PC-3 (cell line): Measurements from ENCODE around the gene DAAM1. TPM values are rescaled to one million over a fixed set of nuclear protein-coding genes. Genes with fewer than 3 reads are reported as not detected.

Experiments used
- ATAC-seq: fragments of 200-7000 bp; cut with Tn5 transposase; 2 replicates; pipeline ENCODE4 v1.9.1; 2020; ENCODE audit warnings: mild to moderate bottlenecking, moderate library complexity
- BruUV-seq: library from RNA; stranded (reverse); fragments of 400-500 nt; replicated peaks from 2 replicates; lab custom pipeline; 2021; lab: Mats Ljungman, UMichigan
- CTCF ChIA-PET: fragments of 300-600 bp; sonication (Branson Sonifier 250); formaldehyde crosslinking; loops from one replicate; lab custom pipeline; 2022; ENCODE audit warnings: antibody characterized with exemption; lab: Charles Lee
- POLR2A ChIA-PET: fragments of 300-600 bp; sonication (Branson Sonifier 250); formaldehyde crosslinking; loops from one replicate; lab custom pipeline; 2022; ENCODE audit warnings: antibody characterized with exemption; ENCODE audit not compliant: unreplicated experiment; lab: Charles Lee
- DNase-seq: peaks from one replicate; pipeline ENCODE4 v3.0.0-alpha.2; 2015
- H2AFZ ChIP-seq: fragments of 300-600 bp; sonication (generic); 2 replicates; pipeline ENCODE4 v1.6.0; 2016; ENCODE audit warnings: antibody characterized with exemption, low read length
- H3F3A ChIP-seq: fragments of 300-600 bp; sonication (generic); one replicate; pipeline ENCODE4 v1.6.0; 2017; ENCODE audit warnings: antibody characterized with exemption, low read length, control low read depth, mild to moderate bottlenecking; ENCODE audit not compliant: unreplicated experiment
- H3K27ac ChIP-seq: fragments of 300-600 bp; sonication (generic); 2 replicates; pipeline ENCODE4 v1.5.1; 2016; ENCODE audit warnings: mild to moderate bottlenecking, low read length
- H3K27me3 ChIP-seq: fragments of 300-600 bp; sonication (generic); 2 replicates; pipeline ENCODE4 v1.6.1; 2016; ENCODE audit warnings: low read length, mixed read lengths
- H3K36me3 ChIP-seq: fragments of 300-600 bp; sonication (generic); 2 replicates; pipeline ENCODE4 v1.6.1; 2016; ENCODE audit warnings: low read depth, mixed run types, low read length, mixed read lengths
- H3K4me1 ChIP-seq: fragments of 300-600 bp; sonication (generic); 2 replicates; pipeline ENCODE4 v1.5.1; 2016; ENCODE audit warnings: low read length; ENCODE audit not compliant: insufficient read depth
- H3K4me2 ChIP-seq: fragments of 300-600 bp; sonication (generic); 2 replicates; pipeline ENCODE4 v1.6.0; 2016; ENCODE audit warnings: low read length
- H3K4me3 ChIP-seq: fragments of 300-600 bp; sonication (generic); 2 replicates; pipeline ENCODE4 v1.5.1; 2016; ENCODE audit warnings: mild to moderate bottlenecking, low read length, mixed read lengths
- H3K79me2 ChIP-seq: fragments of 300-600 bp; sonication (generic); 2 replicates; pipeline ENCODE4 v1.6.1; 2017; ENCODE audit warnings: low read length, mixed read lengths
- H3K9ac ChIP-seq: fragments of 300-600 bp; sonication (generic); 2 replicates; pipeline ENCODE4 v1.6.0; 2016; ENCODE audit warnings: mild to moderate bottlenecking, low read length
- H3K9me2 ChIP-seq: fragments of 300-600 bp; sonication (generic); replicated peaks from 2 replicates; pipeline ENCODE4 v1.6.1; 2016; ENCODE audit warnings: mixed run types, low read length, mixed read lengths
- H3K9me3 ChIP-seq: fragments of 300-600 bp; sonication (generic); 2 replicates; pipeline ENCODE4 v1.6.1; 2016; ENCODE audit warnings: low read length, mixed read lengths
- H4K20me1 ChIP-seq: fragments of 300-600 bp; sonication (generic); 2 replicates; pipeline ENCODE4 v1.6.1; 2016; ENCODE audit warnings: low read length, mixed read lengths
- EZH2 ChIP-seq: fragments of 300-600 bp; sonication (generic); IDR thresholded peaks from one replicate; pipeline ENCODE4 v1.6.1; 2017; ENCODE audit warnings: antibody characterized with exemption, mild to moderate bottlenecking, low read length; ENCODE audit not compliant: unreplicated experiment
- EZH2phosphoT487 ChIP-seq: fragments of 300-600 bp; sonication (generic); IDR thresholded peaks from 2 replicates; pipeline ENCODE4 v1.6.1; 2018; ENCODE audit warnings: mild to moderate bottlenecking, antibody characterized with exemption, low read length, borderline replicate concordance
- intact Hi-C: fragments of 100-400 bp; cut with micrococcal nuclease; formaldehyde crosslinking; loops from 2 replicates; pipeline ENCODE4 v1.9.0; 2023
- total RNA-seq: library from RNA; depleted of rRNA; stranded (reverse); fragments of >200 nt; gene quantifications from 2 replicates; pipeline ENCODE4 v1.2.3, GENCODE V29; 2014
- TF ChIP-seq, protein P1 (sequence below): fragments of 300-600 bp; sonication (generic); conservative IDR thresholded peaks from 2 replicates; pipeline ENCODE4 v1.5.1; 2017; ENCODE audit warnings: antibody characterized with exemption, low read depth, mild to moderate bottlenecking, low read length

DAAM1 gene
- total RNA-seq, 1 experiment from 2014 or later: 32.7 TPM

DNA sequence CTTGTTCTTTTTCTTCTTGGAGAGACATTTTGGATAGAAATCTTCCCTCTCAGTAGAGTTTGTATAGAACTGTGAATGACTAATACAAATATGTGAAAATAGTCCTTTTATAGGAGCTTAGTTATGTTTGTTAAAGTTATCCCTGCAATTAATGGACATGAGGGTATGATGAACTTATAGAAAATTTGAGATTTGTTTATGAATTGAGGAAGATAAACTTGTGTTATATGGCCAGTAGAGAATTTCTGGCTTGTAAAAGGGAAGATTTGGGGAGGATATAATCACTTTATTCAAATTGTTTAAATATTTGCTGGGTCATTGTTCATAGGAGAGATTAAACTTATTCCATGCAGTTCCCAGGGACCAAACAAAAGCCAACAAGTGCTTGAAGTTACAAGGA, 119.6 kb downstream of the DAAM1 start:
- no peak overlapping the region for H3K4me3 ChIP-seq
- no peaks in the 10 kb centered on the region for H3K79me2 ChIP-seq
- H3K9me2 ChIP-seq: no peaks in the 10 kb centered on the region
- peaks cover 45% of the 10 kb centered on the region for H3K4me1 ChIP-seq
- no peak overlapping the region for H3K4me2 ChIP-seq
- no TSS peak for BruUV-seq
- ChIA-PET CTCF (interaction anchor here (0.6 kb wide), 1 partner anchor 274 kb away, joined by 3 read pairs; no protein-coding TSS in a partner anchor), POLR2A (interaction anchor here (0.7 to 1.1 kb wide), 2 partner anchors 9 to 32 kb away, joined by 3 to 4 read pairs; no protein-coding TSS in a partner anchor)
- H3K27ac ChIP-seq: no peak overlapping the region
- no peak overlapping the region for H3K9ac ChIP-seq
- no peak overlapping the region for H2AFZ ChIP-seq
- no peak for DNase-seq
- H3K27me3 ChIP-seq: no peaks in the 10 kb centered on the region
- H3K9me3 ChIP-seq: no peaks in the 10 kb centered on the region
- no peaks in the 10 kb centered on the region for H4K20me1 ChIP-seq
- intact Hi-C loops: loop anchor here (5.0 kb wide), 2 partner anchors 61 to 281 kb away; no protein-coding TSS in a partner anchor
- TF ChIP-seq, protein P1, sequence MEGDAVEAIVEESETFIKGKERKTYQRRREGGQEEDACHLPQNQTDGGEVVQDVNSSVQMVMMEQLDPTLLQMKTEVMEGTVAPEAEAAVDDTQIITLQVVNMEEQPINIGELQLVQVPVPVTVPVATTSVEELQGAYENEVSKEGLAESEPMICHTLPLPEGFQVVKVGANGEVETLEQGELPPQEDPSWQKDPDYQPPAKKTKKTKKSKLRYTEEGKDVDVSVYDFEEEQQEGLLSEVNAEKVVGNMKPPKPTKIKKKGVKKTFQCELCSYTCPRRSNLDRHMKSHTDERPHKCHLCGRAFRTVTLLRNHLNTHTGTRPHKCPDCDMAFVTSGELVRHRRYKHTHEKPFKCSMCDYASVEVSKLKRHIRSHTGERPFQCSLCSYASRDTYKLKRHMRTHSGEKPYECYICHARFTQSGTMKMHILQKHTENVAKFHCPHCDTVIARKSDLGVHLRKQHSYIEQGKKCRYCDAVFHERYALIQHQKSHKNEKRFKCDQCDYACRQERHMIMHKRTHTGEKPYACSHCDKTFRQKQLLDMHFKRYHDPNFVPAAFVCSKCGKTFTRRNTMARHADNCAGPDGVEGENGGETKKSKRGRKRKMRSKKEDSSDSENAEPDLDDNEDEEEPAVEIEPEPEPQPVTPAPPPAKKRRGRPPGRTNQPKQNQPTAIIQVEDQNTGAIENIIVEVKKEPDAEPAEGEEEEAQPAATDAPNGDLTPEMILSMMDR: no peak
- no peak for TF ChIP-seq EZH2phosphoT487
- no peak for TF ChIP-seq EZH2
- H3K36me3 ChIP-seq: no peaks in the 10 kb centered on the region
- ATAC-seq: no peak
- peaks cover 4% of the 10 kb centered on the region for H3F3A ChIP-seq

DNA sequence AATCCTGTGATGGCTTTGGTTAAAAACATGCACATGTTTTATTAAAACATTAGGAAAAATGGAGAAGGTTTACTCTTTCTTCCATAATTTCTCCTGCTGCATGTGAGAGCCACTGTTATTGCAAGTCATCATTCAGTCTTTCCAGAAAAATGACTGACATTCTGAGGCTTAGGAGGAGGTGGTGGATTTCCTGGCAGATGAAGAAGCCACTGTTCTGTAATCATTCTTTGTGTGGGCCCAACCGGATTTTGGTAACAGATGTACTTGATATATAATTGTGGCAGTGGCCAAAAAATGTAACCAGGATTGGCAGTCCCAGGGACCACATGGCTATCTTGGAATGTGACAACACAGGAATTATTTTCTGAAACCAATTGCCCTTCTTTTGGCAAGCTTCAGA, 120.2 kb downstream of the DAAM1 start:
- H3K27me3 ChIP-seq: no peaks in the 10 kb centered on the region
- intact Hi-C loops: loop anchor here (5.0 kb wide), 2 partner anchors 61 to 281 kb away; no protein-coding TSS in a partner anchor
- H3K4me2 ChIP-seq: no peak overlapping the region
- peaks cover 4% of the 10 kb centered on the region for H3F3A ChIP-seq
- H3K9me2 ChIP-seq: no peaks in the 10 kb centered on the region
- TF ChIP-seq EZH2phosphoT487: no peak
- TF ChIP-seq EZH2: no peak
- TF ChIP-seq, protein P1: no peak
- H3K4me3 ChIP-seq: no peak overlapping the region
- no peaks in the 10 kb centered on the region for H3K36me3 ChIP-seq
- H3K9me3 ChIP-seq: no peaks in the 10 kb centered on the region
- H3K27ac ChIP-seq: no peak overlapping the region
- ChIA-PET CTCF (interaction anchor here (0.6 kb wide), 1 partner anchor 109 kb away, joined by 3 read pairs; no protein-coding TSS in a partner anchor), POLR2A (no interaction called here)
- no TSS peak for BruUV-seq
- no peaks in the 10 kb centered on the region for H3K79me2 ChIP-seq
- H4K20me1 ChIP-seq: no peaks in the 10 kb centered on the region
- H2AFZ ChIP-seq: no peak overlapping the region
- peaks cover 41% of the 10 kb centered on the region for H3K4me1 ChIP-seq
- no peak overlapping the region for H3K9ac ChIP-seq
- no peak for ATAC-seq
- no peak for DNase-seq

DNA sequence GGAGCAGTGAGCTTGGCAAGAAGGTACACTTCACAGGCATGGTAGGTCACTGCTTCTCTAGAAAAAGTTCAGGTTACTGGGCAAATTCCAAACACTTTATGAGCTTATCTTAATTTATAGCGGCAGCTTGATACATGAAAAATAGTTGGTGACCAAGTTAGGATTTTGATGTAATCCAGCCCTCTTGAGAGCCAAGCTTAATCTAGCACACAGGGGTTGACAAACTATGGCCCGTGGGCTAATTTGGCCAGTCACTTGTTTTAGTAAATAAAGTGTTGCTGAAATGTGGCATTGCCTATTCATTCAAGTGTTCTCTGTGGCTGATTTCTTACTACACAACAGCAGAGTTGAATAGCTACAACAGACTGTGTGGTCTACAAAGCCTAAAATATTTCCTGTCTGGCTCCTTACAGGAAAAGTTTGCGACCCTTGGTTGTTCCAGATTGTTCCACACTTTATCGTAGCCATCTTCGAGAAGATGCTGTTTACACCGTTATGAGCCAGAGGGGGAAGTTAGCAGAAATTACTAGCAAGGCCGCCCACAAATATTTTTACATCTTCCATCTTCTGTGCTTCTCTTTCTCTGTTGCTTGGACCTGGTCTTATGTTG, 120.9 kb downstream of the DAAM1 start:
- no peaks in the 10 kb centered on the region for H4K20me1 ChIP-seq
- POLR2A ChIA-PET: no interaction called here
- H2AFZ ChIP-seq: no peak overlapping the region

More for the DNA sequence above, 120.9 kb downstream of the DAAM1 start:
- BruUV-seq: no TSS peak
- intact Hi-C loops: loop anchor here (5.0 kb wide), 2 partner anchors 62 to 282 kb away; no protein-coding TSS in a partner anchor
- Histone ChIP-seq H3K36me3 (no peaks in the 10 kb centered on the region), H3K9me2 (no peaks in the 10 kb centered on the region), H3K79me2 (no peaks in the 10 kb centered on the region), H3K27me3 (no peaks in the 10 kb centered on the region), H3K27ac (no peak overlapping the region), H3K4me2 (no peak overlapping the region), H3K4me1 (peaks cover 47% of the 10 kb centered on the region), H3K9me3 (no peaks in the 10 kb centered on the region), H3F3A (peaks cover 4% of the 10 kb centered on the region), H3K9ac (no peak overlapping the region), H3K4me3 (no peak overlapping the region)
- TF ChIP-seq EZH2 (no peak), EZH2phosphoT487 (no peak)
- TF ChIP-seq, protein P1: no peak
- CTCF ChIA-PET: interaction anchor here (0.6 kb wide), 1 partner anchor 109 kb away, joined by 3 read pairs; no protein-coding TSS in a partner anchor
- no peak for DNase-seq
- ATAC-seq: no peak
